CD4-positive, alpha-beta T cell treated with Interleukin-2 at 100 ng/mL for 4 hours (primary cell): Measurements from ENCODE around the gene ENDOG.
"Not testable (repeated sequence)": the region's sequence is repeated elsewhere in the genome, so short reads cannot be mapped to it uniquely, and the experiment has no call there.

Experiments used
- DNase-seq: peaks from one replicate; pipeline ENCODE4 v3.0.0-alpha.2; 2020; ENCODE audit warnings: low spot score

ENDOG gene

GRCh38 chr9:128828719-128829452 is 10.6 kb downstream of the ENDOG start:
- DNase-seq, result no peak

- DNase-seq, result peak; percentile 95
Measured at GRCh38 chr9:128829477-128830251, 11.4 kb downstream of the ENDOG start, which contains the start of gene SPOUT1. Gene SPOUT1 (minus strand): TSS chr9:128829794. CDS start chr9:128829780, 14 bp downstream.

- no peak for DNase-seq
Measured at GRCh38 chr9:128833696-128834095, 15.4 kb downstream of the ENDOG start.

GRCh38 chr9:128835246-128836210 is 17.2 kb downstream of the ENDOG start:
- DNase-seq, result no peak

- DNase-seq, result no peak
Measured at GRCh38 chr9:128836509-128837145, 18.3 kb downstream of the ENDOG start.

GRCh38 chr9:128838338-128838737 is 20.0 kb downstream of the ENDOG start:
- DNase-seq, result no peak

- no peak for DNase-seq
Measured at GRCh38 chr9:128840524-128840923, 22.2 kb downstream of the ENDOG start.

GRCh38 chr9:128841694-128842492 is 23.6 kb downstream of the ENDOG start:
- no peak for DNase-seq

GRCh38 chr9:128843171-128843570 is 24.9 kb downstream of the ENDOG start:
- DNase-seq, result not testable (repeated sequence)

- DNase-seq, result no peak
Measured at GRCh38 chr9:128845186-128845931, 27.1 kb downstream of the ENDOG start.

- DNase-seq, result no peak
Measured at GRCh38 chr9:128846680-128847030, 28.4 kb downstream of the ENDOG start.

- no peak for DNase-seq
Measured at GRCh38 chr9:128847803-128848202, 29.5 kb downstream of the ENDOG start.

GRCh38 chr9:128851024-128851423 is 32.7 kb downstream of the ENDOG start:
- not testable (repeated sequence) for DNase-seq

GRCh38 chr9:128851779-128852600 is 33.7 kb downstream of the ENDOG start:
- DNase-seq, result peak; percentile 14

GRCh38 chr9:128852646-128853045 is 34.3 kb downstream of the ENDOG start:
- not testable (repeated sequence) for DNase-seq

- not testable (repeated sequence) for DNase-seq
Measured at GRCh38 chr9:128854454-128854853, 36.2 kb downstream of the ENDOG start.

GRCh38 chr9:128858476-128858875 is 40.2 kb downstream of the ENDOG start:
- not testable (repeated sequence) for DNase-seq

GRCh38 chr9:128860937-128861336 is 42.6 kb downstream of the ENDOG start:
- no peak for DNase-seq

GRCh38 chr9:128861501-128861900 is 43.2 kb downstream of the ENDOG start:
- DNase-seq, result no peak
